HG02623 (cell line): ENCODE data around the gene CNTN3.

Experiments
- ATAC-seq: cut with Tn5 transposase; IDR thresholded peaks from one replicate; pipeline ENCODE4 v1.9.1; 2021; ENCODE audit warnings: moderate library complexity; ENCODE audit not compliant: unreplicated experiment

The CNTN3 gene

DNA sequence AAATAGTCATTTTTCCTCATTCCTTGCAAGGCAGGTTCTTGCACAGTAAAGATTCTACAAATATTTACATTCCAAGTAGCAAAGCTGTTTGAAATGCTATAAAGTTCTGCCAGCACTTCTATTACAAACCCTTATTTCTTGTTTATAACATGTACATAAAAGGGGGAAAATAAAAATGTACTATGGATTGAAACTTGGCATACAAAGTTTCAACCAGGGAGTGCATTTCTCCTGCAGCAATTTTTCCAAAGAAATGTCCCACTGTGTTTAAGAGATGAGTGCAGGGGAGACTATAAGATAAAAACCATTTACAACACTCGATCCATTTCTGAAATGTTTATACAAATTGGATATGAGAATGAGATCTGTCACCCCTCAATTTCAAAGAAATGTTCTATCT lies 3.3 kb downstream of the CNTN3 start:
- no peak for ATAC-seq

DNA sequence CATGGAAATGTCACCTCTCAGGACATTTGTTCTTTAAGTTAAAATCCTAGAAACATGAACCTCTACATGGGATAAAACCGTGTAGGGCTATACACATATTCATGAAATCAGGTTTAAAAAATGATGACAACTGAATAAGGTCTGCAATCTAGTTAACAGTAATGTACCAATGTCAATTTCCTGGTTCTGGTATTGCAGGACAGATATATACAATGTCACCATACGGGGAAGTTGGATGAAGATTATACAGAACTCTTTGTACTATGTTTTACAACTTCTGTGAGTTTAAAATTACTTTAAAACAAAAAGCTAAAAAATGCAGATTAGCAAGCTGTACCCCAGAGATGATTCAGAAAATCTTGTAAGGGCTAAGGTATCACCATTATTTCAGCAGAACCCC lies 6.7 kb downstream of the CNTN3 start:
- no peak for ATAC-seq

DNA sequence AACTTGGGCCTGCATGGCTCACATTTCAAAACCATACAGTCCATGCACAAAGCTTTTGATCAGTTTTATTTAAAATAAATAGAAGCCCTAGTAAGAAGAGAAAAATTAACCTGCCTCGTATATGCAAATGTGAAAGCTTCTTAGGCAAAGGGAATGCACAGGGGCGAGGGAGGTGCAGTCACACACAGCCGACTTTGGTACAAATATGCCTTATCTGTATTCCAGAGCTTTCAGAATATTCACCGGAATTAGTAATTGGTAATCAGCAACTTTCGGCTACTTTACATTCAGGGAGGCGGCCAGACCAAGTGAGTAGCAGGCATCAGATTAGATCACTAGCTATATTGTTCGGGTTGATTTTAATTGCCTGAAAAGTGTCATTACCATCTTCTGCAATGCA lies 7.5 kb downstream of the CNTN3 start:
- ATAC-seq = no peak

DNA sequence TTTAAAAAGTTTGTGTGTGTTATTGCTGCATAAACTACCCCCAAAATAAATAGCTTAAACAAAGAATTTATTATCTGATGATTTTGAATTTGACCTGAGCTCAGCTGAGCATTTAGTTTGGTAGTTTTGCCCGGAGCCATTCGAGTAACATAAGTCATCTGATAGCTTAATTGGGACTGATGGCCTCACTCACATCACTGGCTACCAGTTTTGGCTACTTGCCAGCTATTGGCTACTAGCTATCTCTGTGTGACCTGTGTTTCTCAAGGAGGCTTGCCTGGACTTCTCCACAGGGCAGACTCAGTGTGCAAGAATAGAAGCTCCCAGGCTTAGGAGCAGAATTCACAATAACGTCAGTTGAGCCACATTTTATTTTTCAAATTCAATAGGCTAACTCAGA lies 9.0 kb downstream of the CNTN3 start:
- ATAC-seq = no peak

DNA sequence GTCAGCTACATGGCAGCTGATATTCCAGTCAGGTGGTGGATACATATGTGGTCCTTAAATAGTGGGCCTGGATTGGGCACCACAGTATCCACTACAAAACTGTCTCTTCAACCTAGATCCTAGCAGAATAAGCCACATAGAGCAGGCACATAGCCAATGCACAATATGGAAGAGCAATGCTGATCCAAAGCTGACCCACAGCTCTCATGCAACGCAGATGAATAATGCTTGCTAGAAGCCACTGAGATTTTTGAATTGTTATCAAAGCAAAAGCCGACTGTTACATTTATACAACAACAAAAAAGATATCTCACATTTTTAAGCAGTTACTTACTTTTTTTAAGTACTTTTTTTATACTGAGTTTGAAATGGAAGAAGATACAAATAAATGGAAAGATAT lies 11.2 kb downstream of the CNTN3 start:
- ATAC-seq = no peak

DNA sequence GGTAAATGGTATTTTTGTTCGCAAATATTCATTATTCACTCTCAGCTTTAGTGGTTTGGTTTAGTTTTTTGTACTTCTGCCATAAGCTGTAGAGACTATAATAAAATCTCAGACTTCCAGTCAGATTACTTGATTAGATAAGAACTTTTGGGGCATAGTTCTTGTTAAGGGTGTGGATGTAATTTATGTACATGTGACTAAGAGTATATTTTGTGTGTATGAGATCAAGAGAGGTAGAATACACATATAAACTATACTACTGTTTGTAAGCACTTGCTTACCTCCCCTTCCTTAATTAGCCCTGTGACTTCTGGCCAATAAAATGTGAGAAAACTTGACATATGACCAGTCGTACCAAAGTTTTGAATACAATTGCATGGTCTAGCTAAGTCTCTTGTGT lies 12.0 kb downstream of the CNTN3 start:
- ATAC-seq = no peak

DNA sequence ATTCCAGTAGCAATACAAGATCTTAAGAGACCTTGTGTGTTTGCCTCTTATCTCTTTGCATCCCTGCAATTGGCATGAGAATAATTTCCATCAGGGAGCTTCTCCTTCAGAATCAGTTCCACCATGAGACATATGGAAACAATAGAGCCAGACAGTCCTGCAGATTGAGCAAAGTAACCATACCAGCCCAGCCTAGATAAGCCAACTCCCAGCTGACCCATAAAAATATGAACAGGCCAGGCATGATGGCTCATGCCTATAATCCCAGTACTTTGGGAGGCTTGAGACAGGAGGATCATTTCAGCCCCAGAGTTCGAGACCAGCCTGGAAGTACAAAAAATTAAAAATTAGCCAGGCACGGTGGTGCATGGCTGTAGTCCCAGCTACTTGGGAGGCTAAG lies 12.7 kb downstream of the CNTN3 start:
- no peak for ATAC-seq

DNA sequence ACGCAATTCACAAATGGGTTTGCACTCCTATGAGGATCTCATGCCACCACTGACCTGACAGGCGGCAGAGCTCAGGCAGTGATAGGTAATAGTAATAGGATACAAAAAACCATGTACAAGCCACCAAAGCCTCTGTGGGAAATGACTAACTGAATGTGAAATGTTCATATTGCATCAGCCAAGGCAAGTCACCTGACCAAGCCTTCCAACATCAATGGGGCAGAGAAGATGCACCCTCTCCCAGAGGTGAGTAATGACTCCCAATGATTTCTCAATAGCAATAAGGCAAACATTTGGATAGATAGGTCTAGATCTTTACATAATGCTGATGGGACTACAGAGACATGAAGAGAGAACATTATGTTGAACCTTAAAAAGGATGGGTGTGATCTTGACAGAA lies 14.9 kb downstream of the CNTN3 start:
- ATAC-seq = no peak

DNA sequence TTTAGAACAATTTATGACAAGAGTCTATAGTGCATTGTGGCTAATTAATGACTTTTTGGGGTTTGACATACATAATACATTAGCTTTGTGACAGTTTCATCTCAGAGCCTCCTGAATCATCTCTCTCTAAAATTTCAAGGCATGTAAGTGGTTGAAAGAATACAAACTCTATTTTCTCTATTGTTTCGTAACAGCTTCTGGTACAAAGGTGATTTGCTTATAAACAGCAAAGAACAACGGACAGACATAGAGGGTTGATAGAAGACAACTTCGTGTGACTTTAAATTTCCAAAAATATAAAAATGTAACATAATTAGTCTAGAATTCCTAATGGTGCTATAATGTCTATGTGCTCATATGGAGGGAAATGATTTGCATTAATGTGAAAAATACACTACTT lies 21.3 kb downstream of the CNTN3 start:
- no peak for ATAC-seq

DNA sequence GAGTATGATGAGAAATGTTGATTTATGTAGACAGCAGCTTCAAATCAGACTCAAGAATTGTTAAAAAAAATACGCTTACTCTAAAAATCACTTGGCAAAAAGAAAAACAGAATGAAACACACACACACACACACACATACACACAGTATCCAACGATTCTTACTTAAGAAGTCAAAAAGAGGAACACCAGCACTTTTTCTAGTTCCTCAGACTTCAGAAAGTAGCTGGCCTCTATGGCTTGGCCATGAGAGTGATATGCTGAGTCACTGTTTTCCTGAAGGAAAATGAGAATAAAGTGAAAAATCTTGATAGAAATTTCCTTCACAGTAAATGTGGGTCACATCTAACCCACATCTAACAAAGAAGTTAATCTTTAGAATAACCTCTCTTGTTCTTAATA lies 22.1 kb downstream of the CNTN3 start:
- ATAC-seq = no peak

DNA sequence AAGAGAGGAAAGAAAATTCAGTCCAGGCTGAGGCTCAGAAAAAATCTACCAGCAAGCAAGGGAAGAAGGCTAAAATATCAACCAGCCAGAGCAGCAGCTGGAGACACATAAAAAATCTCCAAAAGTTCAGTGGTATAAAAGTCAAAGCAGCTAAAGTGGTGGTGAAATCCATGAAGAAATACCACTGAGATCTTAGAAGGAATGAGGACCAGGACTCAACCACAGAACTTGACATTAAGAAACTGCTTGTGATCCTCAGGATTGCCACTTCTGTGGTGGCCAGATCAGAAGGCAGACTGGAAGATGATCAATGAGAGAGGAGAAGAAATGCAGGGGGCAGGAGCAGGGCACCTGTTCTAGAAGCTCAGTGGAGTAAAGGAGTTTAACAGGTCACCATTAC lies 22.5 kb downstream of the CNTN3 start:
- ATAC-seq = no peak

DNA sequence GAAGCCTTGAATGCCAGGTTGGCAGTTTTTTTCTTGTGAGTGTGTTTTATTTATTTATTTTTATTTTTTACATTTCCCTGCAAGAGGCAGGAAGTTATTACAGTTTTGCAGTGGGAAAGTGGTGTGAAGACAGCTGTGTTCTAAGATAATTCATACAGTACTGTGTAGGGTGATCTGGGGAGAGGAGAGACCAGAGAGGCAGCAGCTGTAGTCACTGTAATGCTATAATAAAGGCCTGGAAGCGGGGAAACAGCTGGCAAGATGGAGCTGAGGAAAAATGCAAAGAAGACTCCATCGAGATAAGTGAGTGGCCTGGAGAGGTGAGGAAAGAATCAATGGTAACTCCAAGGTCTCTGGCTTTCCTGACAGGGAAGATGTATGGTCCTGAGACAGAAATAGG lies 23.1 kb downstream of the CNTN3 start:
- ATAC-seq = no peak

DNA sequence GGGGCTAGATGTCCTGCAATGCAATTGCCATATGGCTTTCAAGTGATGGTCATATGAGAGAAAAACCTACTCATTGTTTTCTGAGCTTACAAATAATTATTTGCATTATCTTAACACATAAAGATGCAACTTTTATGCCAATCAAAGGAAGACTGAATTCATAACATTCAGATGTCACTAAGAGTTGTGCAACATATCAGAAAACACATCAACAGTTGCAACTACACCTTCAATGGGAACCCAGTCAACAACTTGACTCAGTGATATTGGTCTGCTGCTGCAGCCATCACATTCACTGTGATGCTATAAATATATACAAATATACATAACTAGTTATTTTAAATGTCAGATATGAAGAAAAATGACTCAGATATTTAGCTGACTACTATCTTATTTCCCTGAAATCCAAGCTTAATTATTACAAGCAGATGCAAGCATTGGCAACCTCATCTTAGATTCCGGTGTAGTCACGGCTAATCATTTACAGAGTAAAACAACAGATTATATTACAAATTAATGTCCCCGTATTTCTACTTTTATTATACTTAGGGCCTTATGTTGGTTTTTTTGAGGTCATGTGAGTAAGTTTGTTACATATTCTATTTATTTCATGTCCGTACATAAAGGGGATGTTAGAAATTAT lies 23.7 kb downstream of the CNTN3 start:
- no peak for ATAC-seq

DNA sequence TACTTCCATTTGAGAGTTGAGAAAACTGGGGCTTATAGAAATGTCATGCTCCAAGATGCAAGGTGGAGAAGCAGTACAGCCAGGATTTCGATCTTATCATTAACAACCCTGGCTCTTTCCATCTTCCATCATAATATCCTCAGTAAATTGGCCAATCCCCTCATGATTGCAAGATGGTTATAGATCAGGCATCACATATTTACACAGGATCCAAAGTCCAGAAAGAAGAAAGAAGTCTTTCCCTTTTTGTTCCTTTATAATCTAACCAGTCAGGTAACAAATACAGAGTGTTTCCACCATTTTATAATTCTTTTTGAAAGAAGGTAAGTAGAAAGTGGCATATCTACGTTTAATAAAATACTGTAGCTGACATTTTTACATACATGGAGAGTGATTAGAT lies 29.7 kb downstream of the CNTN3 start:
- ATAC-seq = no peak

DNA sequence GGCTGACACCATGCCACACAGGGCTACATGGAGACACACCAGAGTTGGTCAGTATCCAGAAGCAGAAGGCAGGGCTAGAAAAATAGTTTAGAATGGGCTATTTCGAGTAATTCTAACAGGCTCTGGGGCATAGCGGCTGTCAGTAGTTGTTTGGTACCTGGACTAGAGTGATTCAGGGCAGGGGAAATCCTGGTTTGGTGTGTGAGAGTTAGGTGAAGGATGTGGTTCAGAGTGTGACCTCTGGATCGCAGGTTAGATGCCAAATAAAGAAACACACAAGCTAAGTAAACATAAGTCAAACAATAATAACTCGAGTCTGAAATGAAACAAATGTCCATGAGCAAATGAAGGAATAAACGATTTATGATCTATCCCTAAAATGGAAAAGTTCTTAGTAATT lies 31.5 kb downstream of the CNTN3 start:
- no peak for ATAC-seq

DNA sequence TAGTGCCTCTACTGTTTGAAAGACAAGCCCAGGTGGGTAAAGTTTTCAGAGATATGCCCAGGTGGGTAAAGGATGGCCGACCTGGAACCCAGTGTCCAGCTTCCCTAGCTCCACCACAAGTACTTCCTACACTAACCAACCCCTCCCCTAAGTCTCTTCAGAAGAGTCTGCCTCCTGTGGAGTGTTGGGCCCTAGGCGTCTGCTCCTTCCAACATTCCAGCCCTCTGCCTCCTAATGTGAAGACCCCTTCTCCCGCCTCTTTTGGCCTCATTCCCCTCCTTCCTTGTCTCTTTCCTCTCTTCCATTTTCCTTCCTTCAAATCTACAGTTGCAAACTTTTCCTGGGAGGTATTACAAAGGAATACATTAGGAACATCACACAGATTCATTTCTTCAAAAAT lies 38.6 kb downstream of the CNTN3 start:
- no peak for ATAC-seq

DNA sequence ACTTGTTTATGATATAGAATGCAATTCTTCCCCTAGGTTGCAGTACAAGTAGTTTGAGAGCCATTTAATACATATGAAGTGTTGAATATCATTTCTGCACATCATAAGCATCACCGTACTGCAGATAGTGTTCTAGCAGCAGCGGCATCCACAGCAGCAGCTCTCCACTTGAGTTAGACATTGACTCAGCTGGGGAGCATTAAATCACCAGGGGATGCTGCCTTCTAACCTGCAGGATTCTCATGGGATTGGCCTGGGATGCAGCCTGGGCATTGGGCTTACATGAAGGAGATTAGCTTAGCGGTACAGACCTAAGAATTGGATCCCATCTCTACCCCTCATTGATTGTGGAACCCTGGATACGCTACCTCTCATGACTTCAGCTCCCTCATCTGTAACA lies 43.3 kb downstream of the CNTN3 start:
- no peak for ATAC-seq
